Activated T-cell treated with anti-CD3 and anti-CD28 coated beads for 24 hours (primary cell): ENCODE results near the gene AGK.
A peak's percentile ranks its signal among the peaks of the same experiment; 100 is the strongest.

Experiments
- DNase-seq: peaks from one replicate; pipeline ENCODE4 v3.0.0-alpha.2; 2020; ENCODE audit warnings: low read depth

The AGK gene

GRCh38 chr7:141551094-141551781, at the start of gene AGK:
Gene AGK (plus strand): TSS chr7:141551410. CDS start chr7:141555467, 4,057 bp downstream.
- DNase-seq = peak; percentile 79

GRCh38 chr7:141501451-141501850, 49.8 kb upstream of the AGK start:
- no peak for DNase-seq

- no peak for DNase-seq
Observed at GRCh38 chr7:141511316-141511675, 39.9 kb upstream of the AGK start.

- DNase-seq = no peak
Observed at GRCh38 chr7:141511676-141512396, 39.4 kb upstream of the AGK start.

- DNase-seq = no peak
Observed at GRCh38 chr7:141512597-141512996, 38.6 kb upstream of the AGK start.

GRCh38 chr7:141513720-141514119, 37.5 kb upstream of the AGK start:
- no peak for DNase-seq

GRCh38 chr7:141515941-141516340, 35.3 kb upstream of the AGK start:
- no peak for DNase-seq

- DNase-seq = no peak
Observed at GRCh38 chr7:141519623-141520022, 31.6 kb upstream of the AGK start.

GRCh38 chr7:141522657-141523342, 28.4 kb upstream of the AGK start:
- no peak for DNase-seq

- DNase-seq = no peak
Observed at GRCh38 chr7:141525973-141526514, 25.2 kb upstream of the AGK start.

- no peak for DNase-seq
Observed at GRCh38 chr7:141527076-141527475, 24.1 kb upstream of the AGK start.

- DNase-seq = no peak
Observed at GRCh38 chr7:141528399-141528798, 22.8 kb upstream of the AGK start.

- peak; percentile 36 for DNase-seq
Observed at GRCh38 chr7:141533149-141533949, 17.9 kb upstream of the AGK start.

GRCh38 chr7:141534757-141535737, 16.2 kb upstream of the AGK start:
- DNase-seq = no peak

GRCh38 chr7:141537906-141538305, 13.3 kb upstream of the AGK start:
- DNase-seq = no peak

GRCh38 chr7:141541375-141541774, 9.8 kb upstream of the AGK start:
- DNase-seq = no peak

GRCh38 chr7:141544831-141545230, 6.4 kb upstream of the AGK start:
- no peak for DNase-seq

GRCh38 chr7:141549582-141549981, 1.6 kb upstream of the AGK start:
- no peak for DNase-seq

- DNase-seq = no peak
Observed at GRCh38 chr7:141550386-141551093, 670 bp upstream of the AGK start.

- no peak for DNase-seq
Observed at GRCh38 chr7:141551782-141552181, 572 bp downstream of the AGK start.
